HG03469 (cell line): ENCODE data around the gene RGL1.
A peak's percentile ranks its signal among the peaks of the same experiment; 100 is the strongest.
"Not testable (repeated sequence)": the region's sequence is repeated elsewhere in the genome, so short reads cannot be mapped to it uniquely, and the experiment has no call there.

ENCODE experiments used
- ATAC-seq: cut with Tn5 transposase; IDR thresholded peaks from one replicate; pipeline ENCODE4 v1.9.1; 2021; ENCODE audit warnings: mild to moderate bottlenecking, moderate library complexity, moderate number of reproducible peaks; ENCODE audit not compliant: unreplicated experiment

Gene RGL1

DNA sequence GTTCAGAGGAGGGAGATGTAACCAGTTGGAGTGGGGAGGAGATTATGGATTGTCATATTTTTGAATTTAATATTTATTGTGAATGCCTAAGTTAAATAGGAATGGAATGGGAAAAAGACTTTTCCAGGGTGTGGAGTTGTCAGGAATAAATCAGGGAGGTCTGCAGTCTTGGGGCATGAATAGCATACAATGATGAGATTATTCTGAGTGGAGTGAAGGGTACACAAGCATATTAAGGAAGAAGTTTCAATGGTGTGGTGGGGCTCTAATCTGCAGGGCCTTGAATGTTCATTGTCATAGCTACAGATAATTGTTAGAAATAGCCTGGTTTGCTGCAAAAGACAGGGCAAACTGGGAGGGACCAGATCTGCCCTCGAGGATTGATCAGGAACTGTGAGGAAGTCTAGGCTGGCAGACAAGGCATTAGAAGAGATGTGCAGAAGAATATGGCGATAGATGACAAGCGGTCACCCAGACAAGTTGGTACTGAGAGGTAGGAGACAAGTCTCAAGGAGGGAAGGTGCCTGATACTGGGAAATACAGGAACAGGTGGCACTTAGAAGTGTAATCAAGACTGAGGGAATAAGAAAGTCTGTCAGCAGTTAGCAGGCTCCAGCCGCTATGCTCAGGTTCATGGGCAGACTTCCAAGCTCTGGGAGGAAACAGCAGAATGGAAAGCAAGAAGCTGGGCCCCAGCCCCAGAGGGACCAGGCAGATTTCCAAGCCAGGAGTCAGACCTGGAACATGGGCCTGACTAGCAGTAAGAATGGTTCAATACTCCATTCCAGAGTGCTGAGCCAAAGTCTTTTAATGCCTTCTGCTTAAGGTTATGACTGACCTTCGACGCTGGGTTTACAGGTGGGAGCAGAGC, 20.9 kb upstream of the RGL1 start:
- no peak for ATAC-seq

DNA sequence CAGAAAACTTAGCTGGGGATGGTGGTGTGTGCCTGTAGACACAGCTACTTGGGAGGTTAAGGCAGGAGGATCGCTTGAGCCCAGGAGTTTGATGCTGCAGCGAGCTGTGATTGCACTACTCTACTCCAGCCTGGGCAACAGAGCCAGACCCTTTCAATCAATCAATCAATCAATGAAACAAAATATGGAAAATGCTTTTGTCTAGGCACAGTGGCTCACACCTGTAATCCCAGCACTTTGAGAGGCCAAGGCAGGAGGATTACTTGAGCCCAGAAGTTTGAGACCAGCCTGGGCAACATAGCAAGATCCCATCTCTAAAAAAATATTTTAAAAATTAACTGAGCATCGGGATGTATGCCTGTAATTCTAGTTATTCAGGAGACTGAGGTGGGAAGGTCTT, 19.0 kb upstream of the RGL1 start:
- not testable (repeated sequence) for ATAC-seq

DNA sequence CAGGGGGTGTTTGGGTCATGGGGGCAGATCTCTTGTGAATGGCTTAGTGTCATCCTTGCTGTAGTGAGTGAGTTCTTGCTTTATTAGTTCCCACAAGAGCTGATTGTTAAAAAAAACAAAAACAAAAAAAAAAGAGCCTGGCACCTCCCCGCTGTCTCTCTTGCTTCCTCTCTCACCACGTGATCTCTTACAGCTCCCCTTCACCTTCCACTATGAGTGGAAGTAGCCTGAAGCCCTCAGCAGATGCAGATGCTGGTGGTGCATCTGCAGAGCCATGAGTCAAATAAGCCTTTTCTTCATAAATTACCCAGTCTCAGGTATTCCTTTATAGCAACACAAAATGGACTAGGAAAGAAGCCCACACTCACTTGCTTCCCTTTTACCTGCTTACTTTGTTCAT, 17.2 kb upstream of the RGL1 start:
- no peak for ATAC-seq

DNA sequence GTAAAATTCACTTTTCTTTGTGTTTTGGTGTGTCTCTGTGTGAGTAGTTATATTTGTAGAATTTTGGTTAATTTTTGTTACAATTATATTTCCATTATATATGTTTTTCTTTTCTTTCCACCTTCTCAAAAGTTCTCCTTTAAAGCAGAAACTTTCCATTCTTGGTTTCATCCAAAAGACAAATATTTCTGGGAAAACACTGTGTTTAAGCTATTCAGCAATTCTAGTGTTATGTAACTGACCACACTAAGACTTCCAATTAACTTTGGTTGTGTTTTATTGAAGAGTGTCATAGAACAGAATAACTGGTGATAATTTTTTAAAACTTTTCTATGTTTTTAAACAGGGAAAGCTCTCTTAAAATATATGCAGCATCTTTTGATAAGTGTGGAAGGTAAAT, 13.6 kb upstream of the RGL1 start:
- ATAC-seq: no peak

DNA sequence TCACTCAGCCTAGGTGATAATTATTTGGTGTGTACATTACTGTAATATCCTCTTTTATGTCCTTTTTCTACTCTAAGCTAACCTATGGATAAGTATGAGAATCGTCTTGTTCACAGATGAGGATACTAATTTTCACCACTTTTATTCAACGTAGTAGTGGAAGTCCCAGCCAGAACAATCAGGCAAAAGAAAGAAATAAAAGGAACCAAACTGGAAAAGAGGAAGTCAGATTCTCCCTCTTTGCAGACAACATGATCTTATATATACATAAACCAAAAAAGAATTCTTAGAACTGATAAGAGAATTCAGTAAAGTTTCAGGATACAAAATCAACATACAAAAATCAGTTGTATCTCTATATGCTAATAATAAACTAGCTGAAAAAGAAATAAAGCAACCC, 12.6 kb upstream of the RGL1 start:
- ATAC-seq: no peak

DNA sequence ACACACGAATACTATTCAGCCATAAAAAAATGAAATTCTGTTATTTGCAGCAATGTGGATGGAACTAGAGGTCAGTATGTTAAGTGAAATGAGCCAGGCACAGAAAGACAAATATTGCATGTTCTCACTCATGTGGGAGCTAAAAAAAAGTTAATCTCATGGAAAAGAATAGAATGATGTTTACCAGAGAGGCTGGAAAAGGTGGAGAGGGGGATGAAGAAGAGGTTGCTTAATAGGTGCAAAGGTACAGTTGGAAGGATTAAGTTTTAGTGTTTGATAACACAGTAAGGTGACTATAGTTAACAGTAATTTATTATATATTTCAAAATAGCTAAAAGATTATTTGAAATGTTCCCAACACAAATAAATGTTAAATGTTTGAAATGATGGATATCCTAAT, 10.8 kb upstream of the RGL1 start:
- ATAC-seq: no peak

DNA sequence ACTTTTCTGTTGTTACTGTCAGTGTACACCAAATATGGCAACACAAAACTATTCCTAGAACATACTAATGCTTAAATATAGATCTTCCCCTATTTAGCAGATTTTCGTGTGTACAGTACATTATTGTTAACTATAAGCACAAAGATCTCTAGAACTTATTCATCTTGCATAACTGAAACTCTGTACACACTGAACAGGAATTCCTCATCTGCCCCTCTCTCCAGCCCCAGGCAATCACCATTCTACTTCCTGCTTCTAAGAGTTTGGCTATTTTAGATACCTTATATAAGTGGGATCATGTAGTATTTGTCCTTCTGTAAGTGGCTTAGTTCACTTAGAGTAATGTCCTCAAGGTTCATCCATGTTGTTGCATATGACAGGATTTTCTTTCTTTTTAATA, 4.5 kb upstream of the RGL1 start:
- ATAC-seq: no peak

DNA sequence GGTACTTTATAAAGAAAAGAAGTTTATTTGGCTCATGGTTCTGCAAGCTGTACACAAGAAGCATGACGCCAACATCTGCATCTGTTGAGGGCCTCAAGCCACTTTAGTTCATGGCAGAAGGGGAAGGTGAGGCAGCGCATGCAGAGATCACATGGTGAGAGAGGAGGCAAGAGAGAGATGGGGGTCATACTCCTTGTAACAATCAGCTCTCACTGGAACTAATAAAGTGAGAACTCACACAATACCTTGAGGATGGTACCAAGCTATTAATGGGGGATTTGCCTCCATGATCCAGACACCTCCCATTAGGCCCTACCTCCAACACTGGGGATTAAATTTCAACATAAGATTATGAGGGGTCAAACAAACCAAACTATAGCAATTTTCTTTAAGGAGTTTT, 3.3 kb upstream of the RGL1 start:
- ATAC-seq: no peak

DNA sequence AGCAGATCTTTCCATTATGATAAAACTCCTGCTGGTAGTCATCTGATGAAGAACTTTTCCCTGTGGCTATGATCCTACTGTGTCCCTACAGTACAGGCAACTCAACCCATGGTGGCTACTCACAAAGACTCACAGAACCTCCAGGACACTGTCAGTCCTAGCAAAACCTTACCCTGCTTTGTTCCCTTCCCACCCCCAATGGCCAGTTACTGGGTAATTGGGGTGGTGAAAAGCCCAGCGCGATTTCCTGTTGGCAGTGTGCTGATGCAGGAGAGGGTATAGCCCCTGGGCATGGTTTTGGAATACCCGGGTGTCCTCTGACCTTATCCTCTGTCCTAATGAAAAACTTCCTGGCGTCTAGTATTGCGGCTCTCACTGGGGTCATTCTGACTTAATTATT, 533 bp upstream of the RGL1 start:
- ATAC-seq: no peak

DNA sequence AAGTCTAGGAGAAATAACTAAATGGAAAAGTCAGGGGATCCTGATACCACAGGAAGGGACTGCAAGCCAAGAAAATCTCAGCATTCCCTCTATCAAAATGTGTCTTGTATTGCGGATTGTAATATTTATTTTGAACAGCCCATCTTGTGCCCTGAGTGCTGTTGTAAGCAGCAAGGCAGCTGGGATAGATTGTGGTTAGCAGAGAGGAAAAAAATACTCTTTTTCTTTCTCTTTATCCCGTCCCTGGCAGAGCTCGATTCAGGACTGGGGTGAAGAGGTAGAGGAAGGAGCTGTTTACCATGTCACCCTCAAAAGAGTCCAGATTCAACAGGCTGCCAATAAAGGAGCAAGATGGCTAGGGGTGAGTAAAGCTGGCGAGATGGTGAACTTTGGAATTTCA, 1.2 kb downstream of the RGL1 start:
- ATAC-seq: no peak

DNA sequence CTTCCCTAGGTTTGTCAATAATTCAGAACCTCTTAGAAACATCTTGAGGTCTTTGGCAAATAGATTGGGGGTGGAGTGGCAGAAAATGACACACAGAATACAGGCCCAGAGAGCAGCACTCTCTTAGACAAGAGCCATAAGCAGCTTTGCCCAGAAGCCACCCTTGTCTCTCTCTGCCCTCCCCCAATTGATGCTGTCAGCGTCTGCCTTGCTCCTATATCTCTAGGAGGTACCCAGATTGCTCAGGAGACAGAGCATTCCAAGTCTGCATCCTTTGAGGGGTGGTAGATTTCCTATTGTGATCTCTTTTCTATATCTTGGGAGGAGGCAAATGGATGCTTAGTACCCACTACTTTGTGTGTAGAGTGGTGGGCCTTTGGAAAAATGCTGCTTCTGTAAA, 1.8 kb downstream of the RGL1 start:
- no peak for ATAC-seq

DNA sequence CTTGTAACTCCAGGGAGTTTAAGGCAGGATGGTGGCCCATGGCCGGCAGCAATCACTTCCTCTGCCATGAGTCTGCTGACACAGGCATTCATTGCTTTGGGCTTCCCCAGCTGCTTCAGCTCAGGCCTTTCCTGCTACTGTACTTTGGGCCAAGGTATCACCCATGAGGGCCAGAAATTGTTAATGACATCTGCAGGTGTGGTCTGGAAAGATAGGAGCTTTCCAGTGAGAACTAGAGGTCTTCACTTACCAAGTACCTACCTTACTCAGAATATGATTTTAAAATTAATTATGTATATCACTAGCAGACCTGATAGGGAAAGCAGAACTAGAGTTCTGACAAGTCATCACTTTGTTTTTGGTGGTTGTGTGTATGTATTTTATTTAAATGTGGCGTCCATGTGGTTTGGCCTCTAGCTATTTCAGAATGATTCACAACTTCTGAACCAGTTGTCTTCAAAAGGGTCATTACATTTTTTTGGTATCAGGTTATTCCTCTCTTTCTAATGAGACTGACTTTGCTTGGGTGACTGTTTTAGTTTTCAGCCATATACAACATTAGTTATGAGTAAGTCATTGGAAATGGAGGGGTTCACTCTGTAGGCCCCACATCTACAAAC, 2.7 kb downstream of the RGL1 start:
- peak; percentile 38 for ATAC-seq

DNA sequence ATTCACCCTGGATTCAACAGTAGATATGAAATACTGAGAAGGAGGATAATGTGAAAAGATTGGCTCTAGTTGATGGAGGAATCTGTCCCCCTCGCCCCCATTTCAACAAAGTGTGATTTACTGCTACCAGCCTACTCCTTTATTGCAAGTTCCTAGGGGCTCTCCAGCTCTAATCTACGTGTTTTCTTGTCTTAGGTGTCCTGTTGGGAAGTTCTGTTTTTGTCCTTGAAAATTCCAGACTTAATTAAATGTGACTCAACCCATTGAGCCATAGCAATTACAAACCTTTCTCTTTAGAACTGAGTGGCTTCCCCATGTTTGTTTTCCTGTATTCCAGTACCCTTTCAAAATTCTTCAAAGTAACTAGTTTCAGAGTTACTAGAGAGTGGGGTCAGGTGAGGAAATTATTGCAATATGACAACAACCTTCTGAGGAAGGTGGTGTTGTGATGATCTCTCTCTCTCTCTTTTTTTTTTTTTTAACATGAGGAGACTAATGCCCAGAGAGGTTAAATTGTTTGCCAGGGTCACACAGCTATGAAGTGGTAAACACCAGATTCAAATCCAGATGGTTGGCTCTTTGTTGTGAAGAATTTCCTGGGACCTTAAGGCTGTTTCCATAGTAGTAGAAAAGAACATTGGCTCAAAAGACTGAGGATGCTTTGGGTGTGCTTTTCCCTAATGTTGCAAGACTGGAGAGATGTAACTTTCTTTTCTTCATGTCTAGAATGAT, 3.5 kb downstream of the RGL1 start:
- no peak for ATAC-seq

DNA sequence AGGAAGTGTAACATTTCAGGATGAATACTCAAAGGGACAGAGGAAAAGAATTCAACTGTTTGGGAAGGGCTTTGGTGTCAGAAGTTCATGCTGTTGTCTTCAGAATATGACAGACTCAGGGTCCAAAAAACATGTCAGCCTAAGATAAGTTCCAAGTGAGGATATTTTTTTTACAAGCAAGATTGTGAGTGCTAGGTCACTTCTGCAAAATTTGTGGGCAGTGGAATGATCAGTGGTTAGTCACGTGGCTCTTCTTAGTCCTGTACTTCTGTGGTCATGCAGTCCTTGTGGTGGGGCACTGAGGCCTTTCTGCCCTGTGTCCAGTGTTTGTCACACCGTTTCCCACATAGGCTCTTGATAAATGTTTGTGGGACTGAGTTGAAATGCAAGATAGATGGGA, 5.2 kb downstream of the RGL1 start:
- ATAC-seq: no peak

DNA sequence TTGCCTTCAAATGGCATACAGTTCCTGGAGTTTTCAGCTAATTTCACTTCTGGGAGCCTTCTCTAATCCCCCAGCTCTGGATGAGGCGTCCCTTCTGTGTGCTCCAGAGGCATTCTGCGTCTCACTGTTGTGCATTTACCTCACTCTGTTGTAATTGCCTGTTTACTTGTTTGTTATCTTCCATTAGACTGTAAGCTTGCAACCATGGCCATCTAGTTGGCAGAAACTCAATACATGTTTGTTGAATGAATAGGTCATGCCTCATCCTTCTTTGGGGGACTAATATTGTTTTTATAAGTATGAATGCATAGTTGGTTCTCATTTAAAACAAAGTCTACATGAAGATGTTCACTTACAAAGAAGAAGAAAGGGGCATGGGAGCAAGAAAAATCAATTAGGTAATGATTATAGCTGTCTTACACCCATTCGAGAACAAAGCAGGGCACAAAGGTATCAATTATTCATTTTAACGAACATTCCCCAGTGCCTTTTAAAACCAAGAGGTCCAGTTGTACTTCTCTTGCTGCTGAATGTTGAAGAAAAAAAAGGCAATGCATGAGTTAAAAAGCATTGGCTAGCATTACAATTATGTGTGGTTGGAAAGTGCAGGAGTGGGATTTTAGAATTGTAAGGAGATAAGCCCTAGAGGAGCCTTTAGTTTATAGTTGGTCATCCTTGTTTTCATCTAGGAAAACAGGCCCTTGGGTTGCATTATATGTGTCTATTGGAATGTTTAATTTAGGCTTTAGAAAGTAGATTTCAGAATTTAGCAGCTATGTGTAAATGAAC, 6.0 kb downstream of the RGL1 start:
- no peak for ATAC-seq

DNA sequence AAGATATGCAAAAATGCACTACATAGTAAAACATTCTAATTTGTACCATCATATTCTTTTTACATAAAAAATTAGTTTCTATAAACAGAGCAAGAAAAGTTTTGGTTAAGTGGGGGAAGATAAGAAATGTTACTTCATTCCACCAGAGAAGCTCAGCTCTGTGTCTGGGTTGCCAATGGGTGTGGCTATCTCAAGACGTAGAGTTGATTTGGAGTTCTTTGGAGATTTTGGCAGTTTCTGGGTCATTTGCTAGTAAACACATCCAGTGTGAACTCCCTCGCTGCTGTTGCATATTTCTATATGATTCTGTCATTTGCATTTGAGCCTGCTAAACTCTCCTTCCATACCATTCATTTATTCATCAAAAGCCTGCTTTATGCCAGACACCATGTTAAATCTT, 7.2 kb downstream of the RGL1 start:
- ATAC-seq: no peak

DNA sequence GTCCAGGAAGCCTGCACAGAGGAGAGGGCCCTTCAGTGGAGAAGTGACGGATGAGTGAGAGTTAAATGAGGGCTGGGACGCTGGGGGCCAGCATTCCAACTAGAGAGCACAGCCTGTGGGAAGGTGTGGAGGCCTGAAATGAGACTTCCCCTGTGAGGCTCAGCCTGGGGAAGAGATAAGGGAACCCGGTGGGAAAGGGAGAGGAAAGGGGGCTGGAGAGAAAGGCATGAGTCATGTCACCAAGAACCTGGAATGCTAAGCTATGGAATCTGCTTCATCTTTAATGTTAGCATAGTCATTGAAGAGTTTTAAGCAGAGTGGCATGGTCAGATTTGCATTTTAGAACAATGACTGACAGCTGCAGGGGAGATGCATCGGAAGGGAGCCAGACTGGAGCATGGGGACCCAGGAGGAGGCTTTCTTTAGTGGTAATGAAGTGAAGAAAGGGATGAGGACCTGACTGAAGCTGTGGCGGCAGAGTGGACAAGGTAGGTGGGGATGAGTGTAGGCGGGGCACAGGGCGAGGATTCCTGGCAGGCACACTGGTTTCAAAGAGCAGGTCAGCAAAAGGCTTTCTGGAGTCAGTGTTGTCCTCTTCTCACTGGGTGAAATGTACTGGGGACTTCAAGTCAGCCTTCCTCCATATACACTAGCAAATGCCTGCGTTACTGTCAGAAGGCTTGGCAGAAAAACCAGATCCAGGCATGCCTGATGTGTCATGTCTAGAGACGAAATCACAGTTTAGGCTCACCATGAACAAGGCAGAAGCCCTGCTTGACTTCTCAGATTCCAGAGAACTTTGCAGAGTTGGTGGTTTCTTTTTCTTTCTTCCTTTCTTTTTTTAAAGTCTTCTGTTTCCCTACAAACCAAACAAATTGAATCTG, 8.0 kb downstream of the RGL1 start:
- ATAC-seq: no peak

DNA sequence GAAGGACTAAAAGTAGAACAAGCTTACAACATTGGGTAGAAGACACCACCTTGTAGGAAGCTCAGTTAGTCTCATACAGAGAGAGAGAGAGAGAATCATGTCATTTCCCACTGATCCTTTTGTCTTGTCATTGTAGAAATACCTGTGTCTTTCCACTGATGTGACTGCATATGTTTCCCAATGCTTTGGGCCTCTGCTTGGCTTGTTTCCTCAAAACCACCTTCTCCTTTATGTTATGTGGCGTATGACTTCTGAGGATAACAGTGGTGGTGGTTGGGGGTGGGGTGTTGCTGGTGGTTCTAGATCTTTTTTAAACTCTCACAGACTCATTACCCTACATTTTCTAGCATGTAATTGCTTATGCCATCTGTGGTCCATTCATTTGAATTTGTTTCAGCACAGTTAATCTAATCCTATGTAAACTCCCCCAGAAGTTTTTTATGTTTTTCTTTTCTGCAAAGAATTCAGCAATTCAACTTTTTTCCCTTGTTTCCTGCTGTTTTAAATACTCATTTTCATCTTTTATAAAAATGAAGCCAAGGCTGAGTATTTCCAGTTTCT, 9.3 kb downstream of the RGL1 start:
- no peak for ATAC-seq

DNA sequence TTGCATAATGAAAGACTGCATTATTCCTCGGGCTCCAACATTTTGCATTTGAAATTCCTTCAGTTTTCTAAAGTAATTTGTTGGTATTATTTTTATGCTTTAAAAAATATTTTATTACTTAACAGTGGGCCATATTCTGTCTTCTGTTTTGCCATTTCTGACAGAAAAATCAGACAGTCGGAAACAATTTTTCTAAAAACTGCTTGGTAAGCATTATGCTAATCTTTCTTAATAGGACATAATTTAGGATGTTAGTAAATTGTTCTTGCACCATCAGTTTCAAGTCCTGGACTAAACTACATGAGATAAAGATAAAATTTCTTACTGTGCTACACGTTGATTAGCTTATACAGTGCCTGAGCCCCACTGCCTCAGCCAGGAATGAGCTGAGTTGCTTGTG, 11.2 kb downstream of the RGL1 start:
- no peak for ATAC-seq
